Ovary (tissue), 3 donors: Measurements from ENCODE around the gene TP53.

Source experiments
- CTCF ChIP-seq, 3 donors: fragments of 450-650 bp in 2 of 3; fragments of 200-600 bp in 1 of 3; IDR thresholded peaks; one replicate each; pipeline versions ENCODE4 v1.5.1 to v1.8.0; 2016 to 2022; ENCODE audit warnings: antibody characterized with exemption in 3 of 3, mild to moderate bottlenecking in 1 of 3
- EP300 ChIP-seq: sonication (generic); formaldehyde crosslinking; IDR thresholded peaks from one replicate; pipeline ENCODE4 v1.6.1; 2017; ENCODE audit warnings: antibody characterized with exemption
- POLR2A ChIP-seq: fragments of 450-650 bp; IDR thresholded peaks from one replicate; pipeline ENCODE4 v1.6.1; 2017; ENCODE audit warnings: antibody characterized with exemption, mild to moderate bottlenecking, moderate library complexity
- donor health status: DM: no; HTN: no; CAD: no.

- no peak for TF ChIP-seq POLR2A
- TF ChIP-seq CTCF (IDR thresholded peaks at IDR 0.05), result peak in 1 of 3 donors; percentile 14
- no peak for TF ChIP-seq EP300
These were observed 54.8 kb downstream of the TP53 start for GRCh38 chr17:7632492-7632894.
